ENCODE measurements around the gene ELAC1. TPM values are rescaled to one million over a fixed set of nuclear protein-coding genes. Genes with fewer than 3 reads are reported as not detected.

The ELAC1 gene
- total and polyA plus RNA-seq, 2 of the 8 experiments (the other 6 are each of a cell fraction or from before 2014, with no cell fraction given): 2.3 to 3.4 TPM

- CTCF ChIA-PET (ENCODE audit: partially characterized antibody): interaction anchor here (1.1 kb wide), 1 partner anchor 17 kb away, joined by 6 read pairs; no protein-coding TSS in a partner anchor
- H2BK12ac ChIP-seq (ENCODE audit: low read depth, low read length): no peak overlapping the region
- TF ChIP-seq SP2 (IDR thresholded peaks at IDR 0.05; ENCODE audit: low read length) (no peak), GABPA (IDR thresholded peaks at IDR 0.05; ENCODE audit: borderline replicate concordance, insufficient read depth, low read length) (no peak), CTCF (IDR thresholded peaks at IDR 0.05; ENCODE audit: control extremely low read depth in 1 of 3, insufficient read depth in 1 of 3, low read depth in 1 of 3, low read length in 3 of 3) (no peak), BRCA1 (IDR thresholded peaks at IDR 0.05; ENCODE audit: low read depth, low read length) (no peak), KDM4A (IDR thresholded peaks at IDR 0.05; ENCODE audit: low read depth, low read length, severe bottlenecking) (no peak), ATF3 (IDR thresholded peaks at IDR 0.05; ENCODE audit: insufficient read depth, low read depth, low read length) (no peak), HDAC2 (IDR thresholded peaks at IDR 0.05; ENCODE audit: borderline replicate concordance in 1 of 2, low read depth in 2 of 2, low read length in 2 of 2) (no peak), CHD1 (IDR thresholded peaks at IDR 0.05; ENCODE audit: low read depth, low read length) (no peak), POLR2AphosphoS5 (IDR thresholded peaks at IDR 0.05; ENCODE audit: low read depth, low read length) (no peak), KDM5A (IDR thresholded peaks at IDR 0.05; ENCODE audit: low read length) (no peak), ASH2L (IDR thresholded peaks at IDR 0.05; ENCODE audit: low read length) (no peak), CREB1 (IDR thresholded peaks at IDR 0.05) (no peak)
Measured at GRCh38 chr18:50949185-50949584, 18.7 kb upstream of the ELAC1 start.

More at GRCh38 chr18:50949185-50949584, 18.7 kb upstream of the ELAC1 start:
- WGBS, 2 experiments (ENCODE audit: extremely low coverage in 1 of 2, insufficient coverage in 1 of 2, insufficient read length in 1 of 2, insufficient replicate concordance in 2 of 2, low coverage in 1 of 2, low lambda C conversion rate in 2 of 2, missing lambda C conversion rate in 1 of 2): 89% methylated on average over 6 of the region's 6 CpGs; no CpG with 5 or more reads in 1 of the 2 experiments
- no peak overlapping the region for H3K14ac ChIP-seq (ENCODE audit: insufficient read length)
- H3K27ac ChIP-seq (ENCODE audit: low read depth, low read length): no peak overlapping the region
- FAIRE-seq (no peak), DNase-seq (ENCODE audit: low read depth in 1 of 2, low spot score in 2 of 2) (no peak)
- H3K23me2 ChIP-seq (ENCODE audit: low read depth, low read length): no peaks in the 10 kb centered on the region
- POLR2A ChIA-PET (ENCODE audit: partially characterized antibody): interaction anchor here (1.4 kb wide), 1 partner anchor 19 kb away, joined by 5 read pairs; the partner anchor contains the start of gene ELAC1
- peaks cover 0 to 18% (median 1%) of the 10 kb centered on the region in 4 experiments; a peak in 5 of 8 replicates for H3K36me3 ChIP-seq (ENCODE audit: control insufficient read depth in 2 of 4, insufficient read depth in 4 of 4, low read length in 3 of 4)
- H4K91ac ChIP-seq (replicated peaks; ENCODE audit: insufficient read length, low read length): no peak overlapping the region
- H3K79me2 ChIP-seq (ENCODE audit: control insufficient read depth in 1 of 2, insufficient read depth in 2 of 2, low read length in 2 of 2): no peaks in the 10 kb centered on the region
- H2AFZ ChIP-seq (ENCODE audit: low read length): no peak overlapping the region
- no peaks in the 10 kb centered on the region for H3K9me3 ChIP-seq (ENCODE audit: insufficient read depth in 2 of 2, low read depth in 1 of 2, low read length in 1 of 2)
- no peaks in the 10 kb centered on the region for H4K20me1 ChIP-seq (replicated peaks in 1 of 2; ENCODE audit: control insufficient read depth in 1 of 2, insufficient read depth in 2 of 2, low read length in 2 of 2)
- no peak overlapping the region for H3K4me2 ChIP-seq (ENCODE audit: insufficient read depth in 1 of 2, low read depth in 2 of 2, low read length in 2 of 2)
- H2AK5ac ChIP-seq (ENCODE audit: low read depth, low read length): no peak overlapping the region
- H2BK120ac ChIP-seq (replicated peaks; ENCODE audit: low read depth, low read length): no peak overlapping the region
- H3K4ac ChIP-seq (replicated peaks; ENCODE audit: insufficient read length, low read depth, low read length): no peak overlapping the region
- H2BK5ac ChIP-seq (ENCODE audit: low read depth, low read length): no peak overlapping the region
- no peak overlapping the region for H4K8ac ChIP-seq (ENCODE audit: extremely low read depth, insufficient read depth, low read length)
- no peak overlapping the region for H2BK20ac ChIP-seq (ENCODE audit: low read length)
- no peak overlapping the region for H3K9ac ChIP-seq (replicated peaks in 1 of 4; ENCODE audit: extremely low read depth in 1 of 4, low read depth in 3 of 4, low read length in 3 of 4)
- no peak overlapping the region for H3K4me3 ChIP-seq (ENCODE audit: extremely low read depth in 1 of 4, insufficient read depth in 2 of 4, low read depth in 3 of 4, low read length in 4 of 4)
- no peak overlapping the region for H2BK15ac ChIP-seq (ENCODE audit: low read length)
- H3K18ac ChIP-seq (ENCODE audit: extremely low read depth, low read length): no peak overlapping the region
- no peak overlapping the region for H3K56ac ChIP-seq (replicated peaks; ENCODE audit: insufficient read length, low read depth, low read length)
- no peak overlapping the region for H4K5ac ChIP-seq (ENCODE audit: insufficient read length, low read depth, low read length)
- H3K23ac ChIP-seq (ENCODE audit: insufficient read length): no peak overlapping the region
- H3K79me1 ChIP-seq (ENCODE audit: low read depth, low read length): no peaks in the 10 kb centered on the region
- no peaks in the 10 kb centered on the region for H3K4me1 ChIP-seq (replicated peaks in 1 of 4; ENCODE audit: control insufficient read depth in 3 of 4, insufficient read depth in 4 of 4, low read length in 3 of 4)
- H3K27me3 ChIP-seq (replicated peaks in 1 of 4; ENCODE audit: control insufficient read depth in 3 of 4, extremely low read depth in 1 of 4, insufficient read depth in 3 of 4, low read length in 3 of 4): no peaks in the 10 kb centered on the region

Measured in H1 (cell line).